ENCODE data around the gene SLC5A12.

- TF ChIP-seq CTCF (IDR thresholded peaks at IDR 0.05) (no peak), ZFX (IDR thresholded peaks at IDR 0.05; ENCODE audit: borderline replicate concordance) (no peak)
Observed at GRCh38 chr11:26715133-26715532, 6.7 kb downstream of the SLC5A12 start.

All from 22Rv1 (cell line).